OCI-LY1 (cell line): ENCODE measurements around the gene GPSM1.

Experiments
- H2AFZ ChIP-seq: fragments of 200-600 bp; sonication (generic), shearing (Covaris generic); 2 replicates; pipeline ENCODE4 v1.6.0; 2014; ENCODE audit warnings: antibody characterized with exemption, mild to moderate bottlenecking, low read length
- H3F3A ChIP-seq: fragments of 200-600 bp; sonication (generic), shearing (Covaris generic); 2 replicates; pipeline ENCODE4 v1.6.0; 2014; ENCODE audit warnings: mild to moderate bottlenecking, antibody characterized with exemption, low read length, moderate library complexity; ENCODE audit not compliant: insufficient read depth
- H3K27ac ChIP-seq: fragments of 200-600 bp; sonication (generic); 2 replicates; pipeline ENCODE4 v1.5.1; 2014; ENCODE audit warnings: low read length, mixed run types, mild to moderate bottlenecking, low read depth; ENCODE audit not compliant: poor library complexity, severe bottlenecking
- H3K27me3 ChIP-seq: fragments of 200-600 bp; sonication (generic); 2 replicates; pipeline ENCODE4 v1.6.0; 2014; ENCODE audit warnings: antibody characterized with exemption, mild to moderate bottlenecking, low read length, moderate library complexity; ENCODE audit not compliant: insufficient read depth
- H3K36me3 ChIP-seq: fragments of 200-600 bp; sonication (generic); 2 replicates; pipeline ENCODE4 v1.6.1; 2014; ENCODE audit warnings: mild to moderate bottlenecking, antibody characterized with exemption, low read length, moderate library complexity, mixed read lengths; ENCODE audit not compliant: insufficient read depth
- H3K4me1 ChIP-seq: fragments of 200-600 bp; sonication (generic); 2 replicates; pipeline ENCODE4 v1.5.1; 2014; ENCODE audit warnings: mild to moderate bottlenecking, low read length, moderate library complexity; ENCODE audit not compliant: insufficient read depth, severe bottlenecking
- H3K4me2 ChIP-seq: fragments of 200-600 bp; sonication (generic), shearing (Covaris generic); 2 replicates; pipeline ENCODE4 v1.6.1; 2014; ENCODE audit warnings: low read length
- H3K4me3 ChIP-seq: fragments of 200-600 bp; sonication (generic); 2 replicates; pipeline ENCODE4 v1.5.1; 2014; ENCODE audit warnings: low read length, low read depth, mild to moderate bottlenecking, mixed read lengths; ENCODE audit not compliant: poor library complexity, severe bottlenecking
- H3K79me2 ChIP-seq: fragments of 200-600 bp; shearing (Covaris generic); 2 replicates; pipeline ENCODE4 v1.6.1; 2016; ENCODE audit warnings: mixed run types, low read length, mixed read lengths; ENCODE audit not compliant: insufficient read depth
- H3K9ac ChIP-seq: fragments of 200-600 bp; sonication (generic), shearing (Covaris generic); 2 replicates; pipeline ENCODE4 v1.6.1; 2014; ENCODE audit warnings: mild to moderate bottlenecking, low read length, mixed read lengths
- H3K9me2 ChIP-seq: fragments of 200-600 bp; sonication (generic), shearing (Covaris generic); 2 replicates; pipeline ENCODE4 v1.6.1; 2014; ENCODE audit warnings: low read depth, mild to moderate bottlenecking, low read length, mixed read lengths
- H3K9me3 ChIP-seq: fragments of 200-600 bp; shearing (Covaris generic); 2 replicates; pipeline ENCODE4 v1.6.1; 2014; ENCODE audit warnings: low read length, mixed read lengths
- H4K20me1 ChIP-seq: fragments of 200-600 bp; sonication (generic), shearing (Covaris generic); 2 replicates; pipeline ENCODE4 v1.6.0; 2016; ENCODE audit warnings: mild to moderate bottlenecking, low read length; ENCODE audit not compliant: insufficient read depth
- CTCF ChIP-seq: fragments of 200-600 bp; sonication (generic), shearing (Covaris generic); IDR thresholded peaks from 2 replicates; pipeline ENCODE4 v1.5.1; 2017; ENCODE audit warnings: mild to moderate bottlenecking, antibody characterized with exemption, low read length, moderate library complexity, mixed read lengths
- EZH2 ChIP-seq: fragments of 200-600 bp; sonication (generic), shearing (Covaris generic); IDR thresholded peaks from 2 replicates; pipeline ENCODE4 v1.8.0; 2017; ENCODE audit warnings: borderline replicate concordance, mixed run types, mild to moderate bottlenecking, antibody characterized with exemption, low read length, moderate library complexity, mixed read lengths

GPSM1 gene

GRCh38 chr9:136377341-136378169 is 50.2 kb downstream of the GPSM1 start:
- H3K4me2 ChIP-seq = no peak overlapping the region
- no peaks in the 10 kb centered on the region for H3F3A ChIP-seq
- no peaks in the 10 kb centered on the region for H4K20me1 ChIP-seq
- no peaks in the 10 kb centered on the region for H3K79me2 ChIP-seq
- no peaks in the 10 kb centered on the region for H3K27me3 ChIP-seq
- TF ChIP-seq EZH2 = no peak
- no peak for TF ChIP-seq CTCF
- no peak overlapping the region for H3K9ac ChIP-seq
- no peaks in the 10 kb centered on the region for H3K9me2 ChIP-seq
- no peaks in the 10 kb centered on the region for H3K9me3 ChIP-seq
- H3K27ac ChIP-seq = no peak overlapping the region
- no peaks in the 10 kb centered on the region for H3K4me1 ChIP-seq
- H3K36me3 ChIP-seq = peaks cover 60% of the 10 kb centered on the region
- no peak overlapping the region for H3K4me3 ChIP-seq
- no peak overlapping the region for H2AFZ ChIP-seq

GRCh38 chr9:136378170-136379002 is 51.0 kb downstream of the GPSM1 start:
- Histone ChIP-seq H3K79me2 (no peaks in the 10 kb centered on the region), H4K20me1 (no peaks in the 10 kb centered on the region), H3K4me1 (no peaks in the 10 kb centered on the region), H2AFZ (no peak overlapping the region), H3K27ac (no peak overlapping the region), H3K9me2 (no peaks in the 10 kb centered on the region), H3K4me2 (no peak overlapping the region), H3F3A (no peaks in the 10 kb centered on the region), H3K9me3 (no peaks in the 10 kb centered on the region), H3K27me3 (no peaks in the 10 kb centered on the region), H3K4me3 (no peak overlapping the region), H3K9ac (no peak overlapping the region), H3K36me3 (peaks cover 67% of the 10 kb centered on the region)
- TF ChIP-seq EZH2 (no peak), CTCF (no peak)

GRCh38 chr9:136379003-136379287 is 51.6 kb downstream of the GPSM1 start:
- Histone ChIP-seq H4K20me1 (no peaks in the 10 kb centered on the region), H3F3A (no peaks in the 10 kb centered on the region), H3K36me3 (peaks cover 72% of the 10 kb centered on the region)

More at GRCh38 chr9:136379003-136379287, 51.6 kb downstream of the GPSM1 start:
- Histone ChIP-seq H3K9me3 (no peaks in the 10 kb centered on the region), H3K4me1 (no peaks in the 10 kb centered on the region), H3K27ac (no peak overlapping the region), H3K9me2 (no peaks in the 10 kb centered on the region), H2AFZ (no peak overlapping the region), H3K27me3 (no peaks in the 10 kb centered on the region), H3K79me2 (no peaks in the 10 kb centered on the region), H3K9ac (no peak overlapping the region), H3K4me2 (no peak overlapping the region), H3K4me3 (no peak overlapping the region)
- TF ChIP-seq CTCF (no peak), EZH2 (no peak)
